ENCODE data around the gene CD180. TPM values are rescaled to one million over a fixed set of nuclear protein-coding genes. Genes with fewer than 3 reads are reported as not detected.

CD180 gene
- total and polyA plus RNA-seq, 8 donors, result under 0.01 to 2.6 (median 0.37) TPM; not detected in 1

- no peak for TF ChIP-seq CTCF (IDR thresholded peaks at IDR 0.05)
- no peak for TF ChIP-seq EP300 (IDR thresholded peaks at IDR 0.05)
- TF ChIP-seq POLR2A (IDR thresholded peaks at IDR 0.05), result no peak
- no peak for TF ChIP-seq POLR2AphosphoS5 (IDR thresholded peaks at IDR 0.05)
- no peak overlapping the region for H3K4me3 ChIP-seq
- H3K4me1 ChIP-seq, result peaks cover 0 to 16% (median 8%) of the 10 kb centered on the region in 4 donors
- H3K27me3 ChIP-seq, result no peaks in the 10 kb centered on the region
- no peak for DNase-seq
- no peaks in the 10 kb centered on the region for H3K9me3 ChIP-seq
- no peaks in the 10 kb centered on the region for H3K36me3 ChIP-seq
- WGBS, 5 donors, result 66 to 75% (median 70%) methylated on average over 5 of the region's 5 CpGs
- H3K27ac ChIP-seq, result no peak overlapping the region
- intact Hi-C loops (cut with DNase I; ENCODE audit: low total_unique reads), result no loop called here
These were observed 5.7 kb downstream of the CD180 start for GRCh38 chr5:67190861-67191260.

GRCh38 chr5:67190410-67190809 is 6.2 kb downstream of the CD180 start:
- H3K27me3 ChIP-seq, result no peaks in the 10 kb centered on the region
- no peaks in the 10 kb centered on the region for H3K9me3 ChIP-seq
- intact Hi-C loops (cut with DNase I; ENCODE audit: low total_unique reads), result no loop called here
- H3K4me1 ChIP-seq, result peaks cover 0 to 16% (median 8%) of the 10 kb centered on the region in 4 donors
- no peaks in the 10 kb centered on the region for H3K36me3 ChIP-seq
- TF ChIP-seq POLR2A (IDR thresholded peaks at IDR 0.05), result no peak
- no peak for TF ChIP-seq EP300 (IDR thresholded peaks at IDR 0.05)
- TF ChIP-seq POLR2AphosphoS5 (IDR thresholded peaks at IDR 0.05), result no peak
- no peak for TF ChIP-seq CTCF (IDR thresholded peaks at IDR 0.05)
- H3K27ac ChIP-seq, result no peak overlapping the region
- H3K4me3 ChIP-seq, result no peak overlapping the region
- DNase-seq, result no peak
- WGBS, 5 donors, result 80 to 97% (median 90%) methylated on average over 4 of the region's 4 CpGs

GRCh38 chr5:67189931-67190330 is 6.7 kb downstream of the CD180 start:
- no peak overlapping the region for H3K4me3 ChIP-seq
- WGBS, 5 donors, result 68 to 91% (median 85%) methylated on average over 1 of the region's 1 CpG
- DNase-seq, result no peak
- H3K27me3 ChIP-seq, result no peaks in the 10 kb centered on the region
- peaks cover 0 to 16% (median 8%) of the 10 kb centered on the region in 4 donors for H3K4me1 ChIP-seq
- H3K36me3 ChIP-seq, result no peaks in the 10 kb centered on the region
- TF ChIP-seq CTCF (IDR thresholded peaks at IDR 0.05) (no peak), EP300 (IDR thresholded peaks at IDR 0.05) (no peak), POLR2AphosphoS5 (IDR thresholded peaks at IDR 0.05) (no peak), POLR2A (IDR thresholded peaks at IDR 0.05) (no peak)
- intact Hi-C loops (cut with DNase I; ENCODE audit: low total_unique reads), result no loop called here
- H3K27ac ChIP-seq, result no peak overlapping the region
- no peaks in the 10 kb centered on the region for H3K9me3 ChIP-seq

GRCh38 chr5:67189079-67189354 is 7.6 kb downstream of the CD180 start:
- intact Hi-C loops (cut with DNase I; ENCODE audit: low total_unique reads), result no loop called here
- WGBS, 5 donors, result 84 to 95% (median 93%) methylated on average over 3 of the region's 3 CpGs

More at GRCh38 chr5:67189079-67189354, 7.6 kb downstream of the CD180 start:
- Histone ChIP-seq H3K27me3 (no peaks in the 10 kb centered on the region), H3K4me1 (peaks cover 0 to 16% (median 8%) of the 10 kb centered on the region in 4 donors), H3K36me3 (no peaks in the 10 kb centered on the region), H3K4me3 (no peak overlapping the region), H3K9me3 (no peaks in the 10 kb centered on the region), H3K27ac (no peak overlapping the region)
- TF ChIP-seq EP300 (IDR thresholded peaks at IDR 0.05), result no peak
- no peak for TF ChIP-seq POLR2A (IDR thresholded peaks at IDR 0.05)
- no peak for TF ChIP-seq POLR2AphosphoS5 (IDR thresholded peaks at IDR 0.05)
- TF ChIP-seq CTCF (IDR thresholded peaks at IDR 0.05), result no peak
- no peak for DNase-seq

Data from stomach (tissue), 9 donors.